Stimulated activated CD8-positive, alpha-beta memory T cell treated with anti-CD3 and anti-CD28 coated beads, Interleukin-15, amount 100 ng/mL, for 4 hours (primary cell): ENCODE measurements around the gene FAM163A.
A peak's percentile ranks its signal among the peaks of the same experiment; 100 is the strongest.
"Not testable (repeated sequence)": the region's sequence is repeated elsewhere in the genome, so short reads cannot be mapped to it uniquely, and the experiment has no call there.

Experiments
- DNase-seq, 2 donors: peaks; one replicate each; pipeline ENCODE4 v3.0.0-alpha.2; 2020; ENCODE audit warnings: low read depth in 2 of 2

FAM163A gene

GRCh38 chr1:179742717-179743678, at the start of gene FAM163A:
FAM163A (plus strand) TSS chr1:179743291; CDS start chr1:179813098, 69,807 bp downstream.
- no peak for DNase-seq

GRCh38 chr1:179694530-179694929, 48.6 kb upstream of the FAM163A start:
- DNase-seq, result not testable (repeated sequence)

- no peak for DNase-seq
Observed at GRCh38 chr1:179702946-179703539, 40.0 kb upstream of the FAM163A start.

- peak; percentile 6 for DNase-seq
Observed at GRCh38 chr1:179706339-179706941, 36.7 kb upstream of the FAM163A start.

GRCh38 chr1:179707406-179707805, 35.7 kb upstream of the FAM163A start:
- DNase-seq, result no peak

GRCh38 chr1:179708434-179709195, 34.5 kb upstream of the FAM163A start:
- DNase-seq, result no peak

- no peak for DNase-seq
Observed at GRCh38 chr1:179709841-179710329, 33.2 kb upstream of the FAM163A start.

- DNase-seq, result no peak
Observed at GRCh38 chr1:179714159-179714558, 28.9 kb upstream of the FAM163A start.

- no peak for DNase-seq
Observed at GRCh38 chr1:179714623-179715022, 28.5 kb upstream of the FAM163A start.

- DNase-seq, result no peak
Observed at GRCh38 chr1:179719272-179719671, 23.8 kb upstream of the FAM163A start.

- DNase-seq, result no peak
Observed at GRCh38 chr1:179728271-179728670, 14.8 kb upstream of the FAM163A start.

- DNase-seq, result no peak
Observed at GRCh38 chr1:179729881-179730280, 13.2 kb upstream of the FAM163A start.

- no peak for DNase-seq
Observed at GRCh38 chr1:179731643-179732042, 11.4 kb upstream of the FAM163A start.

- no peak for DNase-seq
Observed at GRCh38 chr1:179742291-179742690, 800 bp upstream of the FAM163A start.

- no peak for DNase-seq
Observed at GRCh38 chr1:179743679-179744400, 749 bp downstream of the FAM163A start.

GRCh38 chr1:179744401-179745130, 1.5 kb downstream of the FAM163A start:
- no peak for DNase-seq

- DNase-seq, result no peak
Observed at GRCh38 chr1:179745131-179745611, 2.1 kb downstream of the FAM163A start.

- DNase-seq, result no peak
Observed at GRCh38 chr1:179745743-179746142, 2.7 kb downstream of the FAM163A start.

GRCh38 chr1:179747611-179748010, 4.5 kb downstream of the FAM163A start:
- DNase-seq, result no peak

GRCh38 chr1:179748772-179749171, 5.7 kb downstream of the FAM163A start:
- no peak for DNase-seq
